HepG2 (cell line): ENCODE measurements around the gene RER1. TPM values are rescaled to one million over a fixed set of nuclear protein-coding genes. Genes with fewer than 3 reads are reported as not detected.

Experiments used
- DBP ChIP-seq: sonication (generic); formaldehyde crosslinking; IDR thresholded peaks from 2 replicates; pipeline ENCODE4 v1.4.0; 2020; ENCODE audit warnings: missing genetic modification reagents; ENCODE audit errors: not compliant biosample characterization
- FOXC1 ChIP-seq: sonication (generic); formaldehyde crosslinking; IDR thresholded peaks from 2 replicates; pipeline ENCODE4 v1.8.0; 2022; ENCODE audit warnings: mild to moderate bottlenecking, missing genetic modification reagents, borderline replicate concordance
- HDAC1 ChIP-seq: sonication (generic); formaldehyde crosslinking; IDR thresholded peaks from 2 replicates; pipeline ENCODE4 v1.5.1; 2020; ENCODE audit warnings: mild to moderate bottlenecking, missing genetic modification reagents
- KLF9 ChIP-seq: IDR thresholded peaks from 2 replicates; pipeline ENCODE4 v1.6.1; 2016; ENCODE audit warnings: low read depth
- NFKB2 ChIP-seq: sonication (generic); formaldehyde crosslinking; IDR thresholded peaks from 2 replicates; pipeline ENCODE4 v1.4.0; 2020; ENCODE audit warnings: missing genetic modification reagents, borderline replicate concordance
- NR2F2 ChIP-seq: IDR thresholded peaks from 2 replicates; pipeline ENCODE4 v1.6.1; 2012; ENCODE audit warnings: low read depth, inconsistent platforms, borderline replicate concordance
- PRDM10 ChIP-seq: sonication (generic); formaldehyde crosslinking; IDR thresholded peaks from 2 replicates; pipeline ENCODE4 v1.4.0; 2020; ENCODE audit warnings: low read depth, missing genetic modification reagents
- RFX1 ChIP-seq: fragments of 450-650 bp; IDR thresholded peaks from 2 replicates; pipeline ENCODE4 v1.6.1; 2017
- SNAI1 ChIP-seq: sonication (generic); formaldehyde crosslinking; IDR thresholded peaks from 2 replicates; pipeline ENCODE4 v1.5.0; 2020; ENCODE audit warnings: mild to moderate bottlenecking, missing genetic modification reagents, borderline replicate concordance
- SUZ12 ChIP-seq: fragments of 150-350 bp; IDR thresholded peaks from 2 replicates; pipeline ENCODE4 v1.6.1; 2014; ENCODE audit warnings: low read depth, low read length
- TFAP4 ChIP-seq: sonication (generic); IDR thresholded peaks from 2 replicates; pipeline ENCODE4 v1.6.1; 2016; ENCODE audit warnings: low read depth, borderline replicate concordance
- ZBTB14 ChIP-seq: sonication (generic); formaldehyde crosslinking; IDR thresholded peaks from 2 replicates; pipeline ENCODE4 v1.4.0; 2020; ENCODE audit warnings: missing genetic modification reagents
- ZNF230 ChIP-seq: sonication (generic); formaldehyde crosslinking; IDR thresholded peaks from 2 replicates; pipeline ENCODE4 v1.4.0; 2020; ENCODE audit warnings: mild to moderate bottlenecking, missing genetic modification reagents
- ZNF280D ChIP-seq: sonication (generic); formaldehyde crosslinking; IDR thresholded peaks from 2 replicates; pipeline ENCODE4 v1.5.1; 2020; ENCODE audit warnings: mild to moderate bottlenecking, missing genetic modification reagents
- ZNF547 ChIP-seq: sonication (generic); formaldehyde crosslinking; IDR thresholded peaks from 2 replicates; pipeline ENCODE4 v1.5.1; 2020; ENCODE audit warnings: mild to moderate bottlenecking, missing genetic modification reagents
- ZNF607 ChIP-seq: sonication (generic); formaldehyde crosslinking; IDR thresholded peaks from 2 replicates; pipeline ENCODE4 v1.5.1; 2020; ENCODE audit warnings: missing genetic modification reagents, mild to moderate bottlenecking, borderline replicate concordance
- ZNF615 ChIP-seq: sonication (generic); formaldehyde crosslinking; IDR thresholded peaks from 2 replicates; pipeline ENCODE4 v1.5.0; 2020; ENCODE audit warnings: mild to moderate bottlenecking, missing genetic modification reagents, borderline replicate concordance
- ZNF781 ChIP-seq: sonication (generic); formaldehyde crosslinking; IDR thresholded peaks from 2 replicates; pipeline ENCODE4 v1.5.1; 2020; ENCODE audit warnings: borderline replicate concordance, mild to moderate bottlenecking, missing genetic modification reagents; ENCODE audit errors: not compliant biosample characterization
- ZSCAN25 ChIP-seq: sonication (generic); formaldehyde crosslinking; IDR thresholded peaks from 2 replicates; pipeline ENCODE4 v1.8.0; 2022; ENCODE audit warnings: mild to moderate bottlenecking, missing genetic modification reagents
- polyA plus RNA-seq, 8 experiments: library from polyadenylated mRNA; depleted of rRNA in 3 of 8; stranded (reverse) in 7 of 8; unstranded in 1 of 8; fragments of >200 nt; fragmentation: Illumina TruSeq in 4 of 8; extraction: Trizol in 4 of 8; gene quantifications; 2 replicates each; pipeline versions ENCODE4 v1.2.1 to v1.2.3, GENCODE V29; 2011 to 2016; ENCODE audit warnings: low read depth in 4 of 8, missing spikeins in 1 of 8, mixed read lengths in 1 of 8; ENCODE audit not compliant: insufficient read depth in 1 of 8
- total RNA-seq, 5 experiments: library from RNA; depleted of rRNA; stranded (reverse); fragments of >200 nt; fragmentation: Illumina TruSeq; extraction: Trizol; gene quantifications; 2 replicates each; pipeline ENCODE4 v1.2.3, GENCODE V29; 2016; ENCODE audit warnings: low read depth in 1 of 5

RER1 gene
- total and polyA plus RNA-seq, 2 of the 13 experiments (the other 11 are each of a cell fraction or from before 2014, with no cell fraction given), result 128 to 164 TPM

- TF ChIP-seq RFX1 (no peak), ZNF607 (CRISPR knock-in tag) (no peak), PRDM10 (CRISPR knock-in tag) (0 out of 2 replicates have a peak, but pooled peaks have one; percentile 34), ZNF547 (0 out of 2 replicates have a peak, but pooled peaks have one; percentile 38), ZSCAN25 (0 out of 2 replicates have a peak, but pooled peaks have one; percentile 42), SUZ12 (no peak), SNAI1 (CRISPR knock-in tag) (no peak), ZNF280D (CRISPR knock-in tag) (no peak), DBP (CRISPR knock-in tag) (no peak), HDAC1 (CRISPR knock-in tag) (no peak), ZNF781 (CRISPR knock-in tag) (no peak), NR2F2 (no peak), FOXC1 (CRISPR knock-in tag) (no peak), NFKB2 (CRISPR knock-in tag) (peak; percentile 58; the same call in 1 of the 2 replicates), KLF9 (CRISPR knock-in tag) (no peak), ZNF615 (no peak), ZBTB14 (CRISPR knock-in tag) (no peak), TFAP4 (no peak), ZNF230 (CRISPR knock-in tag) (no peak)
Observed at GRCh38 chr1:2381741-2382620, 9.7 kb upstream of the RER1 start (continued).
